H1 (cell line): ENCODE data around the gene KANSL1. TPM values are rescaled to one million over a fixed set of nuclear protein-coding genes. Genes with fewer than 3 reads are reported as not detected.

Experiments
- CHD7 ChIP-seq: fragments of 300-600 bp; sonication (generic); IDR thresholded peaks from 2 replicates; pipeline ENCODE4 v1.7.1; 2012; ENCODE audit warnings: low read length, moderate library complexity, mild to moderate bottlenecking, inconsistent platforms; ENCODE audit not compliant: insufficient replicate concordance
- EZH2 ChIP-seq: fragments of 200-600 bp; sonication (generic); IDR thresholded peaks from 2 replicates; pipeline ENCODE4 v1.7.1; 2012; ENCODE audit warnings: low read depth, mild to moderate bottlenecking, moderate library complexity, low read length, inconsistent platforms; ENCODE audit not compliant: severe bottlenecking
- TAF7 ChIP-seq: optimal IDR thresholded peaks from 2 replicates; pipeline ENCODE3; 2011; ENCODE audit warnings: low read depth, mild to moderate bottlenecking, inconsistent platforms, low read length, moderate library complexity, borderline replicate concordance
- polyA plus RNA-seq, 7 experiments: library from polyadenylated mRNA; depleted of rRNA in 3 of 7; stranded (reverse) in 5 of 7; unstranded in 2 of 7; fragments of >200 nt in 5 of 7; fragments of 200-250 nt in 2 of 7; gene quantifications; 1 replicate in 5 of 7; 2 replicates in 1 of 7; 4 replicates in 1 of 7; pipeline versions ENCODE4 v1.2.1 to v1.2.3, GENCODE V29; 2011 to 2013; ENCODE audit warnings: missing spikeins in 2 of 7, mixed read lengths in 2 of 7
- total RNA-seq: library from RNA; stranded (reverse); fragmentation: NEBNext Ultra II Directional; extraction: Animal tissue kit (Norgen Biotek cat#: 25700); gene quantifications from 2 replicates; pipeline ENCODE4 v1.2.1, GENCODE V29; 2021

The KANSL1 gene
- total and polyA plus RNA-seq, 2 of the 8 experiments (the other 6 are each of a cell fraction or from before 2014, with no cell fraction given), result 34.0 to 128 TPM

- TF ChIP-seq CHD7 (no peak), TAF7 (no peak), EZH2 (no peak)
Measured at GRCh38 chr17:46129302-46129701, 63.9 kb downstream of the KANSL1 start (continued).
